Measurements from ENCODE around the gene SHLD2.
"Not testable (repeated sequence)": the region's sequence is repeated elsewhere in the genome, so short reads cannot be mapped to it uniquely, and the experiment has no call there.

- not testable (repeated sequence) for TF ChIP-seq CTCF (IDR thresholded peaks at IDR 0.05); POLR2AphosphoS5 (IDR thresholded peaks at IDR 0.05; ENCODE audit: low read depth, low read length); SIN3A (IDR thresholded peaks at IDR 0.05; ENCODE audit: borderline replicate concordance, insufficient read depth, low read depth, low read length)
These were observed 67.8 kb downstream of the SHLD2 start for GRCh38 chr10:87162703-87163293.
